Measurements from ENCODE around the gene LRRC56.

- TF ChIP-seq EZH2 (IDR thresholded peaks at IDR 0.05; ENCODE audit: insufficient read depth, poor library complexity, severe bottlenecking) (no peak), EZH2phosphoT487 (IDR thresholded peaks at IDR 0.05; ENCODE audit: insufficient read depth, low read depth) (no peak)
Measured at GRCh38 chr11:495537-495931, 41.8 kb upstream of the LRRC56 start.
